NCI-H1105 treated with DMSO at 0.1 percent for 48 hours (cell line): ENCODE data around the gene CENPM.

Experiments used
- DNase-seq: peaks from one replicate; lab custom pipeline; 2025; lab: John Stamatoyannopoulos, UW

CENPM gene

GRCh38 chr22:41932353-41932752 is 14.6 kb downstream of the CENPM start:
- DNase-seq = no peak

- DNase-seq = no peak
These were observed 15.2 kb downstream of the CENPM start for GRCh38 chr22:41931701-41932269.

DNA sequence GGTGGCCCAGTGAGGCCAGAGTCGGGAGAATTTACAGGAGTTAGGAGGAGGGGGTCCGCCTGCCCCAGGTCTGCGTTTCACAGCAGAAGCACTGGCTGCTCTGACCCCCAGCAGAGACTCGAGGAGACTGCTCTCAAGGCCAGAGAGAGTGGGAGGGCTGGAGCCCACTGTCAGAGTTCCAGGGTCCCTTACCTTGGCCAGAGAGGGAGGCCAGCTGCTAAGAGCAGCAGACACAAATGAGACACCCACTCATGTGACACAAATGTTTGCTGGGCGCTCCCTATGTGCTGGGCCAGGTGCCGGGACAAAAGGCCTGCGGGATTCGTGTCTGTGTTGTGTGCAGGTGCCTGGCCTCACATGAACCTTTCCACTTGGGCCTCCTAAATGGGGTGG is 17.5 kb downstream of the CENPM start:
- no peak for DNase-seq

DNA sequence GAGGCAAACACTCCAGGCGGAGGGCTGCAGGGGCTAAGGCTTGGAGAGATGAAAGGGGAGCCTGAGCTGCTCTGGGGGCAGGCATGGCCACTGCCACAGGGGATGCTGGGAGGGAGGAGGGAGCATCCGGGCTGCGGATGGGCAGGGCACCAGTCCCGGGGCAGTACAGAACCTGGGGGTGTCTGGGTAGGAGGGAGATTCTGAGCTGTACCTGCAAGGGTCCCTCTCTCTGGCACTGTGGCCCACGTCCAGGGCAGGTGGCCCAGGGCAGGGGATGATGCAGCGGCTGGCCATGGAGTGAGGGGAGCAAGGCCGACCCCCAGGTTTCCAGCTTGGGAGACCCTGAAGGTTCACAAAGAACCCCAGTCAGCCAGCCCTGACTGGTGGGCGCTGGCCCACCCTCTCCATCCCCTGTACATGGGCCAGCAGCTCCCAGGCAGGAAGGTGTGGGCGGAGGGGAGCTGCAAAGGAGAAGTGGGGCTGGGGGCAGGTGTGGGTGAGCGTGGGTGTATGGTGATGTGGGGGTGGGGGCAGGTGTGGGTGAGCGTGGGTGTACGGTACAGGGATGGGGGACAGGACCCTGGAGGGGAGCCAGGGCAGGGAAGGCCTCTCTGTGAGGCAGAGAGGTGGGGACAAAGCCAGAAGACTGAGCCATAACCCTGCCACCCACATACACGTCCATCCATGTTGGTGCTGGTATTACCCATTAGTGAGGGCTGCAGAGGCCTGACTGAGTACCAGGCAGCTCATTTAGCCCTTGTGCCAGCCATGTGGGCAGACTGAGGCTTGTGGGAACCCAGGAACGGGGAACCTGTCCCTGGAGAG is 18.1 kb downstream of the CENPM start:
- DNase-seq = no peak

- no peak for DNase-seq
These were observed 19.1 kb downstream of the CENPM start for GRCh38 chr22:41927813-41928212.

- peak; percentile 32 for DNase-seq
These were observed 21.0 kb downstream of the CENPM start for GRCh38 chr22:41925783-41926460.

- DNase-seq = no peak
These were observed 23.2 kb downstream of the CENPM start for GRCh38 chr22:41923595-41924276.

DNA sequence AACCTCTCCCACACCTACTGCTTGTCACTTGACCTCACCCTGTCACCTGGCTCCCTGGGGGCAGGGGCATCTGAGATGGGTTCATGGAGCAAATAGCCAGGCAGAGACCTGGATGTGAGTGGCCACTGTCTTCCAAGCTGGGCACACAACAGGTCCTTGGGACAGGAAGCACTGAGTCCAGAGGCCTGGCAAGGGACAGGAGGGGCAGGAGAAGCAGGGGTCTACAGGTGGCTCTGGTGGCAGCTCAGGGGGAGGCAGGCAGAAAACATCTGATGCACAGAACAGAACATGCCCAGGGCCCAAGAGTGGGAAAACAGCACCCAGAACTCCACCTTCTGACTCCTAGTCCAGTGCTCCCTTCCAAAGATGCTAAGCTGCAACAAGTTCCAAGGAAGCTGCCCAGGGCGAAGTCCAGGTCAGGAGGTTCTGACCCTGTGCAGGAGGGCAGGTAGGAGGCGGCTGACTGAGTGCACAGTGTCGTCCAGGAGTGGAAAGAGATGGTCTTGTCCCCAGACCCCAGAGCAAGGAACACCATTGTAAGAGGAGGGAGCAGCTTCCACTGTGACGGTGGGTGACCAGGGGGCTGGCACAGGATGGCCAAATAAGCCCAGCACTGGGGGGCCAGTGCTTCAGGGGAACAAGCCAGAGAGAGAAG is 23.9 kb downstream of the CENPM start:
- DNase-seq = no peak

- no peak for DNase-seq
These were observed 24.6 kb downstream of the CENPM start for GRCh38 chr22:41922328-41922727.

DNA sequence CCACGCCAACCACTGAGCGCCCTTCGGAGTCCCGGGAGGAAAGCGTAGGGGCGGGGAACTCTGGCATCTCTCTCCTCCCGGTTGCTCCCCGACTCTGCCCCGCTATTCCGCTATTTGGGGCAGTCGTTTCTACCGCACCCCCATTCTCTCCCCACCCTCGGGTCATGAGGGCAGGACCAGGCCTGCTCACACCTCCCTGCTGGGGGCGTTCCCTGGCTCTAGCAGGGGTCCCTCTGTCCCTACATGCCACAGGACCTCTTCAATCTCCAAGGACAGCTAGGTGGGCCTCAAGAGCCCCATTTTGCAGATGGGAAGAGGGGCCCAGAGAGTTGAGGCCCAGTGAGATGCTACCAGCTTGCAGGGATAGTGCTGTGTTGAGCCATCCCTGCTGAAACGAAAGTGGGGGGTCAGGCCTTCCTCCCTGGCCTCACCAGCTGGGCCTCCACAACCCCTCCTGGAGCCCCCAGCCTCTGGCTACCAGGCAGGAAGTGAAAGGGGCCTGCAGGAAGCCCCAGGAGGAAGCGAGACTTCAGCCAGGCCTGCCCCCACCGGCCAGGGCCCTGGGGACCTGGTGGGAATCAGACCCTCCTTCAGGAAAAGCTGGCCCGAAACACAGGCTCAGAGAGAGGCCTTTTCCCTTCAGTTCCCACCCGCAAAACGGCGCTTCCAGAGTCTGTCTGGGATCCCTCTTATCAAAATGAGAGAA is 26.5 kb downstream of the CENPM start:
- no peak for DNase-seq

- DNase-seq = no peak
These were observed 27.4 kb downstream of the CENPM start for GRCh38 chr22:41919357-41920224.

GRCh38 chr22:41917903-41918791 is 28.8 kb downstream of the CENPM start:
- DNase-seq = no peak

DNA sequence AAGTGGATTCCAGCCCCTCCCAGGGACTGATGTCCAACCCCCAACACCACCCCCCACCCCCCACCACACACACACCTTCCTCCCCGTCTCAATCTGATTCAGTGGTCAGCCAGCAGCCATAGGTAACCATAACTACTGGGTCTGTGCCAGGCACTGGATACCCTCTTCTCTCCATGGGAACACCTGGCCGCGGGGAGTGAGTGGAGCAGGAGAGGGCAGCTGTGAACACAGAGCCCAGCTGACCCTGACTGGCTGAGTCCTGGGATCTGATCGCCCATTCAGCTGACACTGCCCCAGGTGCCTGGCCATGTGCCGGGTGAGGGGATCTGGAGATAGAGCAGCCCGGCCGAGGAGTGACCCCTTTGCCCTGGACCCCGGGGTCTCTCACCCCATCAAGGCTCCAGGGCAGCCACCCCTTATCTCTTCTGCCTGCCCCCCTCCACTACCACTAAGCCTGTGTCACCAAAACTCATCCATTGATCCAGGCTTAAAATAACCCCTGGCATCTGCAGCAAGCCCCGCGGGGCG is 29.5 kb downstream of the CENPM start:
- no peak for DNase-seq

- DNase-seq = no peak
These were observed 30.1 kb downstream of the CENPM start for GRCh38 chr22:41916745-41917358.

DNA sequence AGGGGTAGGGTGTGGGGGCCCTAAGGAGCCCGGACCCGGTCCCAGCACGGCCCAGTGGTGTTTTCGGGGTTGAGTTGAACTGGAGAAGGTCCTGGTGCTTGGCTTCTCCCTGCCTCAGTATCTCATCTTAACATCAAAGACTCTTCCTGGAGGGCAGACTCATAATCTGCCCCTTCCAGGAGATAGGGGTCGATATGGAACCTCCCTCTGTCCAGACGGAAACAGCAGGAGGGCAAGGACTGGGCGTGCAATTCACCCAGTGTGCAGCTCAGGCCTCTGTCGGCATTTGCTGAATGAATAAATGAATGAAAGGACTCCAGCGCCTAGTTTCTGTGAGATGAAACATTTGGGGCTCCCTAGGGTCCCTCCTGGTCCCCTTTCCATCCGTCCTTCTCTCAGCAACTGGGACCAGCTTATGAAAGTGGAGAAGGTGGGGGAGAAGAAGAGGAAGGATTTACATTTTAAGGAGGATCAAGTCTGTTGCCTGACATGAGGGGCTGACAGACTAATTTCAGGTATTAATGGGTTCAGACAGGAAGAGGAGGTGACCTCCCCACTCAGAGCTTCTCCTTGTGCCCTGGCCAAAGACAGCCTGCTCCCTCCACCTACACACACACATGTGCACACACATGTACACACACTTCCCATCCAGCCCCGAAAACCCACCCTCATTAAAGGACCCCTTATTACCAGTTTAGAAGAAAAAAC is 31.0 kb downstream of the CENPM start:
- DNase-seq = no peak

GRCh38 chr22:41915035-41915785 is 31.7 kb downstream of the CENPM start, which contains the start of gene SHISA8:
SHISA8 (minus strand) TSS chr22:41915074; CDS start chr22:41914667, 407 bp downstream.
- DNase-seq = no peak

GRCh38 chr22:41914611-41915034 is 32.3 kb downstream of the CENPM start:
- no peak for DNase-seq
